OCI-LY7 (cell line): ENCODE measurements around the gene ANKRD11.

Experiments
- CTCF ChIP-seq: fragments of 200-600 bp; sonication (generic); conservative IDR thresholded peaks from 2 replicates; pipeline ENCODE4 v1.5.1; 2014; ENCODE audit warnings: mild to moderate bottlenecking, antibody characterized with exemption, low read length, moderate library complexity, mixed read lengths
- EZH2phosphoT487 ChIP-seq: fragments of 200-600 bp; sonication (generic); IDR thresholded peaks from 2 replicates; pipeline ENCODE4 v1.6.1; 2018; ENCODE audit warnings: low read depth, borderline replicate concordance, mild to moderate bottlenecking, mixed run types, antibody characterized with exemption, low read length, moderate library complexity, mixed read lengths

- TF ChIP-seq EZH2phosphoT487 (no peak), CTCF (no peak)
These were observed 15.7 kb upstream of the ANKRD11 start for GRCh38 chr16:89506113-89506504.
